ENCODE data around the gene WDR54.
"Not testable (repeated sequence)": the region's sequence is repeated elsewhere in the genome, so short reads cannot be mapped to it uniquely, and the experiment has no call there.

WDR54 gene

DNA sequence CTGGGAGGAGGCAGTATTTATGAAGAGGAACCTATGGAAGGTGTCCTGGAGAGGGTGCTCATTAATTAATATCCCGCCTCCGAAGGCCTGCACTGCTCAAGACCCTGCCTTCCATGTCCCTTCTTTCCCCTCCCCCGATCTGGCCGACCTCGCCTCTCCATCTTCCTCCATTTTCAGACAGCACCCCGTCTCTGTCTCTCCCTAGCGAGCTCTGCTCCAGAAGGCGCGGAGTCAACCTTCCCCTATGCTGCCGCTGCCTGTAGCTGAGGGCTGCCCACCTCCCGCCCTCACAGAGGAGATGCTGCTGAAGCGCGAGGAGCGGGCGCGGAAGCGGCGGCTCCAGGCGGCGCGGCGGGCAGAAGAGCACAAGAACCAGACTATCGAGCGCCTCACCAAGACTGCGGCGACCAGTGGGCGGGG lies 35.6 kb downstream of the WDR54 start:
- no peak for DNase-seq (ENCODE audit: low read depth in 2 of 2)

DNA sequence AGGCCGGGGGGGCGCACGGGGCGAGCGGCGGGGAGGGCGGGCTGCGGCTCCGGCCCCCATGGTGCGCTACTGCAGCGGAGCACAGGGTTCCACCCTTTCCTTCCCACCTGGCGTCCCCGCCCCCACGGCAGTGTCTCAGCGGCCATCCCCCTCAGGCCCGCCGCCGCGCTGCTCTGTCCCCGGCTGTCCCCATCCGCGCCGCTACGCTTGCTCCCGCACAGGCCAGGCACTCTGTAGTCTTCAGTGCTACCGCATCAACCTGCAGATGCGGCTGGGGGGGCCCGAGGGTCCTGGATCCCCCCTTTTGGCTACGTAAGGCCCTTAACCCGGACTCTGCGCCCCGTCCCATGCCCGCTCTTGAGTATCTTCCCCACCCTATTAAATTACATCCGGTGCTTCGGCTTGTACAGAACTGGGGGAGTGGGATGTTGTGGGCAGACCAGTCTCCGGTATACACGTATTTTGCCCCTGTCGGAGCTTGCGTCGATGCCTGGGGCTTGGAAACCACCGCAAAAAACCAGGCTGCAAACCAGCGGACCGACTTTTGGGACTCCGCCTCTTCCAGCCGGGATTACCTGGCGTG lies 36.1 kb downstream of the WDR54 start:
- DNase-seq (ENCODE audit: low read depth in 2 of 2), result peak; percentile 66 to 70

DNA sequence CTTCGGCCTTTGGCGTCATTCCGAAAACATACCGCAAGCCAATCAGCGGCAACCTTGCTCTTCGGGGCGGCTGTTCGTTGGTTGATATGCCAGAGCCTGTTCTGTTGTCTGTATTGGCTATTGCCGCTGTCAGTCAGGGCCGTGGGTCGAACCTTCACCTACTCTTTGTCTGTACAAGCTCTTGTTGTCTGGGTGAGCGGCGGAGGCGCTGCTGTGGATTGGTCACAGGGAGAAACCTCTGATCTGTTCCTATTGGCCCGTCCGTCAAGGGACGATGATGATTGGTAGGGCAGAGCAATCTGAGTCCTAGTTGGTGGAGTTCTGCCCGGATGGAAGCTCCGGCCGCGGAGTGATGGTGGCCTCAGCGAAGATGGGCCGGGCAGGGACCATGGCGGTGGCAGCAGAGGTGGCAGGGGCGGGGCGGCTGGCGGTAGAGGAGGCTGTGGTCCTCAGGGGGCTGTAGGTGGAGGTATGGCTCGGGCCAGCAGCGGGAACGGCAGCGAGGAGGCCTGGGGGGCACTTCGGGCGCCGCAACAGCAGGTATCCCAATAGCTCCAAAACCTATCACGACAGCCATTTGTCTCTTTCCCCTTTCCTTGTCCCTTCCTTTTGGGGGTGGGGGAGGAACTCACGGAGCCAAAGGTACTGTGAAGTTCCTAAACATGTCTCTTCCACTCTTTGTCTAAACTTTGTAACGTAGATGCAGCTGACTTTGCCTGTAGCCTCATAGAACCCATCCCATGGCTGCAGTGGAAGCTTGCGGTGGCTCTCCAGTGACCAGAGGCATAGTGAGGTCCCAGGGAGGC lies 36.8 kb downstream of the WDR54 start, which contains the start of gene WBP1:
TSS of gene WBP1 (plus strand) at position 307 of the 806 bp plus-strand sequence. CDS start at position 472, 165 bp downstream.
- DNase-seq (ENCODE audit: low read depth in 2 of 2), result peak; percentile 95 to 97

DNA sequence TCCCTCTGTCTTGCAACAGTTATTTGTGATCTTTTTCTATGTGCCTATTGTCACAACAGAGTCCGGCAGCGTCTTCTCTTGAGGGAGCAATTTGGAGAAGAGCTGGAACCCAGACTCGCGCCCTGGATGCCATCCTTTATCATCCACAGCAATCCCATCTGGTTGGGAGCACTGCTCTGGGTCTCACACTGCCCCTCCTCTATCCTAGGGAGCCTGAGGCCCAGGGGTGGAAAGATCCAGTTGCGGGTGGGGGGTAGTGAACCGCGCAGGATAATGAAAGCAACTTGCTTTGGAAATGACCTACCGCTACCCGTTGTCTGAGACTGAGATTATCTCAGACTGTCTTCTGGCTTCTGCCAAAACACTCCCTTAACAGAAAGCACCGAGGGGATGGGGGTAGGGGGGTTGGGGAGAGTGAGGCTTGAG lies 37.4 kb downstream of the WDR54 start:
- no peak for DNase-seq (ENCODE audit: low read depth in 2 of 2)

DNA sequence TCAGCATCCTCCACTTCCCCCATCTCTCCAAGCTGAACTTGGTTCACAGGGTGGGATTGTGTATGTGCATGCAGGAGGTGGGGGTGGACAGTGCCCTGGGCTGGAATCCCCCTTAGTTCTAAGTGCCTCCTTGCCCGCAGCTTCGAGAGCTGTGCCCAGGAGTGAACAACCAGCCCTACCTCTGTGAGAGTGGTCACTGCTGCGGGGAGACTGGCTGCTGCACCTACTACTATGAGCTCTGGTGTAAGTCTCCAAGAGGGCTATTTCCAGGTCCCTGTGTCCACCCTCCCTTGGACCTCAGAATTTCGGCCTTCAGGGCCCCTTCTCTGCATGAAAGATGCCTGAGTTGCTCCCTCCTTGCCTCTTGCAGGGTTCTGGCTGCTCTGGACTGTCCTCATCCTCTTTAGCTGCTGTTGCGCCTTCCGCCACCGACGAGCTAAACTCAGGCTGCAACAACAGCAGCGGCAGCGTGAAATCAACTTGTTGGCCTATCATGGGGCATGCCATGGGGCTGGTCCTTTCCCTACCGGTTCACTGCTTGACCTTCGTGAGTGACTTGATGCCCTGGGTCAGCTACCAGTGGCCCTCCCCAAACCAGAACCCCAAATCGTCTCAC lies 38.1 kb downstream of the WDR54 start:
- not testable (repeated sequence) for DNase-seq (ENCODE audit: low read depth in 2 of 2)

DNA sequence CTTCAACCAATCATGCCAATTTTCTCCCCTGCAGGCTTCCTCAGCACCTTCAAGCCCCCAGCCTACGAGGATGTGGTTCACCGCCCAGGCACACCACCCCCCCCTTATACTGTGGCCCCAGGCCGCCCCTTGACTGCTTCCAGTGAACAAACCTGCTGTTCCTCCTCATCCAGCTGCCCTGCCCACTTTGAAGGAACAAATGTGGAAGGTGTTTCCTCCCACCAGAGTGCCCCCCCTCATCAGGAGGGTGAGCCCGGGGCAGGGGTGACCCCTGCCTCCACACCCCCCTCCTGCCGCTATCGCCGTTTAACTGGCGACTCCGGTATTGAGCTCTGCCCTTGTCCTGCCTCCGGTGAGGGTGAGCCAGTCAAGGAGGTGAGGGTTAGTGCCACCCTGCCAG lies 38.7 kb downstream of the WDR54 start:
- DNase-seq (ENCODE audit: low read depth in 2 of 2), result not testable (repeated sequence)

DNA sequence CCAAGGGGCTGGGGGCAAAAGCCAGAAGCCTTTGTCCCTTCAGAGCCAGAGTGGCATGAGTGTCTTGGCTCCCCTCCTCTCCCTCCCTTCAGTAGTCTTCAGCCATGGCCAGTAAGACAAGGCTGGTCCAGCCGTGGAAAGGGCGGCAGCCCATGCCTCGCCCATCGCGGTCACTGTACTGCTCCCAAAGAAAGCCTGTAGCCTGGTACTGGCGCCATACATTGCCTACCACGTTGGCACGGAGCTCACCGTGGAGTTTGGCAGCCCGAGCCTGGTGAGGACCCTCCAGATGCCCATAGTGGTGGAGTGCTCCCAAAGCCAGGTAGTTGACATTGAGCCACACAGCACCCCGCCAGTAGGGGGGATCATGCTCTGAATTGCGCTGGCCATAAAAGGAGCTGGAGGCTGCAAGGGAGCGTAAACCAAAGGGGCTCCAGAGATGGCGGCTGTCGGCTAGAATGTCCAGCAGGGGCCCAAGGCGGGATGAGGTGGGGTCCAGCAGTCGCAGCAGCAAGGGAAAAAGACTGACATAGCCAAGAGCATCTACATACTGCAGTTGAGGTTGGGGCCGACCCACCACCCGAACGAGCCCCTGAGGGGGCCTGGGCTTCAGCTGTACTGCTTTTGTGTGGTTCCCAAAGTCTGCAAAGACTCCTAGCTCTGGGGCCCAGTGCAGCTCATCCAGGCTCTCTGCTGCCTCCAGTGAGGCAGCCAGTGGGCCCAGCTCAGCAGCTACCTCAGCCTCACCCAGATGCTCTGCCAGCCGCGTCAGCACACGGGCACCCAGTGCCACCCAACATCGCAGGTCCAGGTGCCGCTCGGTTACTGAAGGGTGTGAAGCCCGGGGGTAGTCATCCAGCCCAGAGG lies 39.9 kb downstream of the WDR54 start:
- no peak for DNase-seq (ENCODE audit: low read depth in 2 of 2)

DNA sequence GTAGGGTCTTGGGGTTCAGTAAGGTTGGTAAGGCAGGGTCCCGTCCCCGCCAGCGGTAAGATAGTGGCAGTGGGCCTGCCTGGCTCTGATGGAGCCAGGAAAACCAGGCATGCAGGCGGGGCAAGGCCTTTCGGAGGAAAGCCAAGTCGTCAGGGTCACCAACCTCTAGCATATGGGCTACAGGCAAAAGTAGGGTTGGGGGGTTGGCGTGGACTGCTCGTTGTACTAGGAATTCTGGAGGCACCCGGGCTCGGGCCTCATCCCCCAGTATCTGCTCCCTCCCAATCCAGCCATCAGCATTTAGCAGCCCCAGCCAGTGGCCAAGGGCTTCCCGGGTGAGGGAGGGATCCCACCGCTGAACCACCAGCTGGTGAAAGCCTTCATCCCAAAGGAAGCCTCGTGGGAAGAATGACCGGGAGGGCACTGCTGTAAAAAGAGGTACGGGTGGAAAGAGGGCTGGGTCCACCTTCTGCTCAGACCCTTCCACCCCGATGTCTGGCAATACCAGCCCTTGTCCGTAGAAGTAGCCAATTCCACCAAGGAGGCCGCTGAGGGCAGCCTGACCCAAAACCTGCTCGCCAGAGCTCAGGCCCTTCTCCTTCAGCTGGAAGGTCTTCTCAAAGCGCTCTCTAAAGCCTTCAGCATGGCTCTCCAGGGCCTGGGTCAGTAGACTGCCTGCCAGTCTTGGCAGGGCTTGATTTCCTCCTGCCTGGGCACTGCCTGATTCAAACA lies 40.7 kb downstream of the WDR54 start:
- no peak for DNase-seq (ENCODE audit: low read depth in 2 of 2)

DNA sequence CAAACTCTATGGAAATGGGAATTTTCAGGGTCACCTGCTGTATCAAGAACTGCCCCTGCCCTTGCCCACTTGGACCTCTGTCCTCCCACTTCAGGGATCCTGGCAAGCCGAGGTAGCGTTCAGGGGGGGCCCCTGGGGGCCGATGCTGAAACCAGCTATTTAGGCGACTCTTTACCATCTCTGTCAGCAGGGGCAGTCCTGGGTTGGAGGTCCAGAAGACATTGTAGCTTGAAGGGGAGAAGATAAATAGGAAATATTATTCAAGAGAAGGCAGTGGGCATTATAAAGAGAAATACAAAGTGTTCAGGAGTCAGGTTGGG lies 41.2 kb downstream of the WDR54 start:
- DNase-seq (ENCODE audit: low read depth in 2 of 2), result no peak

DNA sequence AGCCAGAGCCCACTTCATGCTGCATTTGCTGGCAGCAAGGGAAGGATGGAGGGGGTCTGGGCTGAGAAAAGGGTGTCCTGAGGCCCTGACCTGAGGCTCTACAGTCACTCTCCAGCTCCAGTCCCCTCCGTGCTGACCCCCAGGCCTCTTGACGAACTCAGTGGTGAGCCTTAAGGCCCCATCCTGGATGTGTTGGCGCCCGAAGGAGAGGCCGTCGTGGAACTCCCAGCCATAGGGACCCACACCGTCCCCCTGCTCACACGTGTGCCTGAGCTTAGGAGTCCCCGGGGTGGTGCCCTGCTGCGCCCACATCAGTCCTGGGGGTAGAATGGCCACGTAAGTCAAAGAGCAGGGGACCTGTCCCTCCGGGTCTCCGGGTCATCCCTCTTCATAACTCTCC lies 42.9 kb downstream of the WDR54 start:
- no peak for DNase-seq (ENCODE audit: low read depth in 2 of 2)

DNA sequence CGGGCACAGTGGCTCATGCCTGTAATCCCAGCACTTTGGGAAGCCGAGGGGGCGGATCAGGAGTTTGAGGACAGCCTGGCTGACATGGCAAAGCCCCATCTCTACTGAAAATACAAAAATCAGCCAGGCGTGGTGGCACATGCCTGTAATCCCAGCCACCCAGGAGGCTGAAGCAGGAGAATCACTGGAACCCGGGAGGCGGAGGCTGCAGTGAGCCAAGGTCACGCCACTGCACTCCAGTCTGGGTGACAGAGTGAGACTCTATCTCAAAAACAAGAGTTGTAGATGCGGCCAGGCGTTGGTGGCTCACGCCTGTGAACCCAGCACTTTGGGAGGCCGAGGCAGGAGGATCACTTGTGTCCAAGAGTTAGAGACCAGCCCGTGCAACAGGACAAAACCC lies 49.2 kb downstream of the WDR54 start:
- not testable (repeated sequence) for DNase-seq (ENCODE audit: low read depth in 2 of 2)

DNA sequence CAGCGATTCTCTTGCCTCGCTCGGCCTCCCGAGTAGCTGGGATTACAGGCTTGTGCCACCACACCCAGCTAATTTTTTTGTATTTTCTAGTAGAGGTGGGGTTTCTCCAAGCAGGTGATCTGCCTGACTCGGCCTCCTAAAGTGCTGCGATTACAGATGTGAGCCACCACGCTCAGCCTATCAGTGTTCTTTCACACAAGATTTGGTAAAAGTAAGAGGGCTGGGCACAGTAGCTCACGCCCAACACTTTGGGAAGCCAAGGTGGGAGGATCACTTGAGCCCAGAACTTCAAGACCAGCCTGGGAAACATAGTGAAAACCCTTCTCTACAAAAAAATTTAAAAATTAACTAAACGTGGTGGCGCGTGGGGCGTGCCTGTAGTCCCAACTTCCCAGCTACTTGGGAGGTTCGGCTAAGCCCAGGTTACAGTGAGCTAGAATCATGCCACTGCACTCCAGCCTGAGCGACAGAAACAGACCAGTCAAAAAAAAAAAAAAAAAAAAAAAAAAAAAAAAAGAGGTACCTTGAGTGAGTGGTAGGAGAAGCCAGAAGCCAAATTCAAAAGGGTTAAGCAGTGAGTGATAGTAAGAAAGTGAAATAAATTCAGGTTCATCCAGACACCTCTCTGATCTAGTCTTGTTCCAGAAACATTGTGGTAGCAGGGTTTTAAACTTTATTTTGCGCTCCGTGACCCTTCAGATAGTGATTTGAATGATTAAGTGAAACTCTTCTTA lies 50.0 kb downstream of the WDR54 start:
- DNase-seq (ENCODE audit: low read depth in 2 of 2), result no peak

DNA sequence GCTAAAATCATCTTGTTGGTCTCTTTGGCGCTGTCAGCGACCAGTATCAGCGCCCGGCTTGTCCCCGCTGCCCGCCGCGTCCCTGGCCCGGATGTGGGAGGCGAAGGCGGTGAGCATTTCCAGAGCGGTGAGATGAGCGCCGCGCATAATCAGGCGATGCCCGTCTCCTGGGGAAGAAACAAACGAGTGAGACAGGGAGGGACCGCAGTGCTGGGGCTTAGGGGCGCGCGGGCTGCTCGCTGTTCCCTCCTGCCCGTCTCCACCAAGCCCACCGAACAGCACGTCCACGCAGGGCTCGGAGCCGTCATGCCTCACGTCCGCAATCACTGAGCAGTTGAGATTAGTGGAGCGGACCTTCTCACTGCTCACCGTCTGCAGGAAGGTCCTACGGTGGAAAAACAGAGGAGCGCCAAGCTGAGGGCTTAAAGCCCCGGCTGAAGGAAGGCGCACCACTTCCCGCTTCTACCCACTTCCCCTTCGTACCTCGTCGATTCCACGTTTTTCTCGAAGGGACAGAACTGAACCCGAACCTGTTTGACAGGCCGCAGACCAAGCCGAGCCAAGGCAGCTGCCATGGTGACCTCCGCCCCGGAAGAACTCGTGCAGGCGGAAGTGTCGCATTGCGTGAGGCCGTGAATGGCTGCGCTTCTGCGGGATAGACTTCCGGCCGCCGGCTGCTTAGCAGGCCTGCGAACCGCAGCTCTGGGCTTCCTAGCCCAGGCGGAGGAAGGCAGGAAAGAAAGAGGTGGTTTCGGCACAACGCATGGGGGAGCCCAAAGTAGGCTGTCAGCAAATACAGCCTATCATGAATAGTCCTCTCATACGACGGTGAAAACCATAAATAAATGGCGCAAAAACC lies 50.8 kb downstream of the WDR54 start, which contains the start of gene MRPL53:
TSS of gene MRPL53 (minus strand) at position 595 of the 859 bp plus-strand sequence. CDS start at position 575, 20 bp downstream.
- DNase-seq (ENCODE audit: low read depth in 2 of 2), result peak; percentile 93 to 94

DNA sequence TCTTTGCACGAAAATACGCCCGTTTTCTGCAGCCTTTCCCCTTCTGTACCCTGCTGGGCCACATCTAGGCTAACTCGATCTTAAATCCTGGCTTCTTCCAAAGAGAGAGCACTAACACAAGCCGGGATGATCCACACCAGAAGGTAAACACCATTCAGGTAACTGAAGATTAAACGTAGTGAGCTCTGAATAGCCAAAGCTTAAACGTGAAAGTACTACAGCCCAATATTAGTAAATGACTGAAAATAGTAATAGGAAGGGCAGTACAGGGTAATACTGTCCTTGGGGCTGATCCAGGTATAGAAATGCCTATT lies 51.4 kb downstream of the WDR54 start:
- DNase-seq (ENCODE audit: low read depth in 2 of 2), result no peak

DNA sequence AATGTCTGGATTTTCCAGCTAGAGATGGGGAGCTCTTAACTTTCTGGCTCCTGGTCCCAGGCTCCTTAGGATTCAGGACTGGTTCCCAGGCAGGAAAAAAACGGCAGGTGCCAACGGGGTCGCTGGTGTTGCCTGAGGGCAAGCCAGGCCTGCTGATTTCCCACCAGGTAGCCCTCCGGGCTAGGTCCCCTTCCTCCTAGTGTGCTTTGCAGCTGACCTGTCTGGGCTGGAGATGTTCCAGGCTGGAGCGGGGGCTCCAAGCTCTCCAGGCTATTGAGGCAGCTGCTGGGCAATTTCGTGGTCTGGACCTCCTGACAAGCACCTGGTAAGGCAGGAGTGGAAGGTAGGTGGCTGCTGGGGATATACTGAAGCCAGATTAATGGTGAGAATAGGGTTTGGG lies 53.0 kb downstream of the WDR54 start:
- no peak for DNase-seq (ENCODE audit: low read depth in 2 of 2)

DNA sequence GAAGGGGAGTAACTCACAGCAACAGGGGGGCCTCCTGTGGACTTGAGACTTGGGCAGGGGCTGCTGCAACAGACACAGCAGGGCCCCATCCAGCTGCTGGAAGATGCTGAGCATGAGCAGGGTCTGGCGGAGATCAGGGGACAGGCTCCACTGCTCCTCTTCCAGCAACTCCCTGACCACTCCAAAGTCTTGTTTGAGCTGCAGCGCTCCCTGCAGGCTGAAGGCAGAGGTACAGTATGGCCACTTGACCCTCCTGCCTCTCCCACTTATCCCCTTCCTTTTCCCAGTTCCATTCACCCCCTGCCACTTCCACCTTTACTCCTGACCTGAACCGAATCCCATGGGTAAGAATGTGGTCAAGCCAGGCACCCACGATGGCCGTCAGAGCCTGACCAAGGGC lies 53.4 kb downstream of the WDR54 start:
- DNase-seq (ENCODE audit: low read depth in 2 of 2), result no peak

Data from stimulated activated CD8-positive, alpha-beta memory T cell treated with anti-CD3 and anti-CD28 coated beads, Interleukin-2, amount 100 ng/mL, for 1 hour (primary cell).